8988T (cell line): ENCODE measurements around the gene TJP1.
"Not testable (repeated sequence)": the region's sequence is repeated elsewhere in the genome, so short reads cannot be mapped to it uniquely, and the experiment has no call there.

Experiments
- DNase-seq: peaks from one replicate; pipeline ENCODE4 v3.0.0; 2011

The TJP1 gene

GRCh38 chr15:29838352-29839010 lies 16.2 kb upstream of the TJP1 start:
- no peak for DNase-seq

GRCh38 chr15:29835301-29835700 lies 13.0 kb upstream of the TJP1 start:
- no peak for DNase-seq

- DNase-seq: no peak
These were observed 10.4 kb upstream of the TJP1 start for GRCh38 chr15:29832709-29833108.

GRCh38 chr15:29826908-29827820 lies 4.9 kb upstream of the TJP1 start:
- DNase-seq: no peak

GRCh38 chr15:29825227-29825626 lies 3.0 kb upstream of the TJP1 start:
- DNase-seq: no peak

GRCh38 chr15:29822684-29823459 lies 604 bp upstream of the TJP1 start:
- no peak for DNase-seq

GRCh38 chr15:29821416-29822099 lies 710 bp downstream of the TJP1 start:
- DNase-seq: peak; percentile 39

- no peak for DNase-seq
These were observed 1.7 kb downstream of the TJP1 start for GRCh38 chr15:29820394-29821154.

- DNase-seq: no peak
These were observed 2.3 kb downstream of the TJP1 start for GRCh38 chr15:29819979-29820378.

- DNase-seq: no peak
These were observed 4.1 kb downstream of the TJP1 start for GRCh38 chr15:29818141-29818540.

GRCh38 chr15:29817455-29817854 lies 4.8 kb downstream of the TJP1 start:
- DNase-seq: not testable (repeated sequence)

- DNase-seq: no peak
These were observed 7.1 kb downstream of the TJP1 start for GRCh38 chr15:29815000-29815710.

- DNase-seq: no peak
These were observed 9.3 kb downstream of the TJP1 start for GRCh38 chr15:29813009-29813408.

GRCh38 chr15:29812384-29812694 lies 9.9 kb downstream of the TJP1 start:
- DNase-seq: no peak

- DNase-seq: no peak
These were observed 10.4 kb downstream of the TJP1 start for GRCh38 chr15:29811691-29812383.

- no peak for DNase-seq
These were observed 16.6 kb downstream of the TJP1 start for GRCh38 chr15:29805708-29806104.

- DNase-seq: no peak
These were observed 17.1 kb downstream of the TJP1 start for GRCh38 chr15:29805043-29805707.

- DNase-seq: no peak
These were observed 19.9 kb downstream of the TJP1 start for GRCh38 chr15:29802411-29802810.

GRCh38 chr15:29800491-29801366 lies 21.5 kb downstream of the TJP1 start:
- DNase-seq: no peak
